Skeletal muscle tissue (tissue), 4 donors: ENCODE measurements around the gene TFB2M. TPM values are rescaled to one million over a fixed set of nuclear protein-coding genes. Genes with fewer than 3 reads are reported as not detected.

Source experiments
- H3K27ac ChIP-seq: one replicate; pipeline ENCODE4 v1.7.0; 2013; ENCODE audit warnings: mild to moderate bottlenecking, low read depth, low read length, inconsistent platforms
- H3K27me3 ChIP-seq, 3 donors: one replicate each; pipeline ENCODE4 v1.7.0; 2013; ENCODE audit warnings: low read length in 3 of 3; ENCODE audit not compliant: control insufficient read depth in 3 of 3, insufficient read depth in 3 of 3
- H3K36me3 ChIP-seq, 3 donors: one replicate each; pipeline ENCODE4 v1.7.0; 2013; ENCODE audit warnings: low read length in 3 of 3; ENCODE audit not compliant: control insufficient read depth in 3 of 3, insufficient read depth in 3 of 3
- H3K4me1 ChIP-seq, 3 donors: one replicate each; pipeline ENCODE4 v1.7.0; 2013; ENCODE audit warnings: low read length in 3 of 3, mild to moderate bottlenecking in 3 of 3; ENCODE audit not compliant: control insufficient read depth in 3 of 3, insufficient read depth in 3 of 3
- H3K4me3 ChIP-seq, 3 donors: one replicate each; pipeline ENCODE4 v1.7.0; 2013; ENCODE audit warnings: low read length in 3 of 3
- H3K9ac ChIP-seq, 3 donors: one replicate each; pipeline ENCODE4 v1.7.0; 2013; ENCODE audit warnings: low read length in 3 of 3, mild to moderate bottlenecking in 3 of 3, moderate library complexity in 2 of 3, low read depth in 1 of 3
- H3K9me3 ChIP-seq, 3 donors: one replicate each; pipeline ENCODE4 v1.7.0; 2013; ENCODE audit warnings: low read length in 3 of 3; ENCODE audit not compliant: control insufficient read depth in 3 of 3
- total RNA-seq: library from RNA; depleted of rRNA; stranded (reverse); fragments of >200 nt; gene quantifications from one replicate; pipeline ENCODE4 v1.2.3, GENCODE V29; 2014
- donor health status: Osteomylitis.

Gene TFB2M
- total RNA-seq, 1 donor from 2014 or later = 21.4 TPM

DNA sequence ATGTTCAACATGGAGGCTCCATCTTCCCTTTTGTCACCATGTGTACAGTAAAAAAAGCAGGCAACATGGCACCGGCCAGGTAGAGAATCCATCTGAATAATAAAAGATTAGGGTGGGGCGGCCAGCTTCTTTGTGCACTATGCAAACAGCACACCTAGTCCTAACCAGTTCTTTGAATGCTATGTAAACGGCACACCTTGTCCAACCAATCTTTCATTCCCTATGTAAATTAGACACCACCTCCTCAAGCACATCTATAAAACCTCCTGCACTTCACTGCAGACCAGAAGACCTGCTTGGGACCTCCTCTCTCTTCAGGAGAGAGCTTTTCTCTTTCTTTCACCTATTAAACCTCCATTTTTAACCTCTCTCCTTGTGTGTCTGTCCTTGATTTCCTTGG, 28.2 kb downstream of the TFB2M start:
- no peak overlapping the region for H3K9ac ChIP-seq
- no peak overlapping the region for H3K27ac ChIP-seq
- H3K9me3 ChIP-seq = no peaks in the 10 kb centered on the region
- no peaks in the 10 kb centered on the region for H3K4me1 ChIP-seq
- H3K36me3 ChIP-seq = peaks cover 4 to 25% (median 23%) of the 10 kb centered on the region in 3 donors
- H3K4me3 ChIP-seq = no peak overlapping the region
- no peaks in the 10 kb centered on the region for H3K27me3 ChIP-seq

DNA sequence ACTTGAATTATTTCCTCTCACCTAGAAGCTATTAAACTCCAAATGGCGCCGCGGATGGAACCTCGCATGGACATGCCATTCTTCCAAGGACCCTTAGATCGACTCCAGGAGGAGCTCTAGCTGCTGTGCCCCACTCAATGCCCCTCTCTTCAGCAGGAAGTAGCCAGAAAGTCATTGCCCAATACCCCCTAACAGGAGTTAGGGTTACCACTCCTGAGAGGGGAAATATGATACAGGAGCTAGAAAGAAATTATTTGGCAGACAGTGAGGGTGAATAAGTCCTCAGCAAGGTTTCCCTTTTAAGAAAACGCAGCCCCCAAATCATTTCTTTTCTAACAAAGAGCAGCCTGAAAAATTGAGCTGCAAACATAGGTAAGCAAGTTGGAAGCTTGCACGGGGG, 28.6 kb downstream of the TFB2M start:
- no peaks in the 10 kb centered on the region for H3K4me1 ChIP-seq
- no peaks in the 10 kb centered on the region for H3K9me3 ChIP-seq
- H3K9ac ChIP-seq = no peak overlapping the region
- no peak overlapping the region for H3K4me3 ChIP-seq
- peaks cover 3 to 23% (median 19%) of the 10 kb centered on the region in 3 donors for H3K36me3 ChIP-seq
- no peak overlapping the region for H3K27ac ChIP-seq
- H3K27me3 ChIP-seq = no peaks in the 10 kb centered on the region

DNA sequence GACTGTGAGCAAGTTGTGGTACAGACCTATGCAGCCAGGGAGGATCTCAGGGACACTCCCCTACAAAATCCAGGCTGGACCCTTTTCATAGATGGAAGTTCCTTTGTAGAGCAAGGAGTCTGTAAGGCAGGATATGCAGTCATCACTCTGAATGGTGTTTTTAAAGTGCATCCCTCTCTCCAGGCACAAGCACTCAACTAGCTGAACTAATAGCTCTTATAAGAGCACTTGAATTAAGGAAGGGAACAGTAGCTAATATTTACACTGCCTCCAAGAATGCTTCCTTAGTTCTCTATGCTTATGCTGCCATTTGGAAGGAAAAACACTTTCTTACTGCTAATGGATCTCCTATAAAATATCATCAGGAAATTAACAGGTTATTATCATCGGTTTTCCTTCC, 31.9 kb downstream of the TFB2M start:
- Histone ChIP-seq H3K27ac (no peak overlapping the region), H3K4me3 (no peak overlapping the region), H3K27me3 (no peaks in the 10 kb centered on the region), H3K36me3 (peaks cover 0 to 6% (median 0%) of the 10 kb centered on the region in 3 donors), H3K9me3 (peaks cover 0 to 3% (median 2%) of the 10 kb centered on the region in 3 donors), H3K9ac (no peak overlapping the region), H3K4me1 (no peaks in the 10 kb centered on the region)

DNA sequence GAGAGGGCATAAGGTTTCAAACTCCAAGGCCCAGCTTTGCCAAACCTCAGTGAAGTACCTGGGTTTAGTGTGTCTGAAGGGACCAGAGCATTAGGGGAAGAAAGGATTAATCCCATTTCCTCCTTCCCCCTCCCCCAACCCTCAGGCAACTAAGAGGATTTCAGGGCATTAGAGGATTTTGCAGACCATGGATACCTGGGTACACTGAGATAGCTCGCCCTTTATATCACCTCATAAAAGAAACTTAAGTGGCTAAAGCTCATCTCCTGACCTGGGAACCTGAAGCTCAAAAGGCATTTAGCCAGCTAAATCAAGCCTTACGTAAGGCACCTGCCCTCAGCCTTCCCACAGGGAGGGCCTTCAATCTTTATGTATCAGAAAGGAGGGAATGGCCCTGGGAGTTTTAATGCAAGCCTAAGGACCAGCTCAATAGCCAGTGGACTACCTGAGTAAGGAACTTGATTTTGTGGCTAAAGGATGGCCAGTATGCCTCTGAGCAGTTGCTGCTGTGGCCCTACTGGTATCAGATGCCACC, 32.6 kb downstream of the TFB2M start:
- Histone ChIP-seq H3K36me3 (no peaks in the 10 kb centered on the region), H3K9me3 (peaks cover 0 to 3% (median 2%) of the 10 kb centered on the region in 3 donors), H3K9ac (no peak overlapping the region), H3K4me3 (no peak overlapping the region), H3K27me3 (no peaks in the 10 kb centered on the region), H3K27ac (no peak overlapping the region), H3K4me1 (no peaks in the 10 kb centered on the region)

DNA sequence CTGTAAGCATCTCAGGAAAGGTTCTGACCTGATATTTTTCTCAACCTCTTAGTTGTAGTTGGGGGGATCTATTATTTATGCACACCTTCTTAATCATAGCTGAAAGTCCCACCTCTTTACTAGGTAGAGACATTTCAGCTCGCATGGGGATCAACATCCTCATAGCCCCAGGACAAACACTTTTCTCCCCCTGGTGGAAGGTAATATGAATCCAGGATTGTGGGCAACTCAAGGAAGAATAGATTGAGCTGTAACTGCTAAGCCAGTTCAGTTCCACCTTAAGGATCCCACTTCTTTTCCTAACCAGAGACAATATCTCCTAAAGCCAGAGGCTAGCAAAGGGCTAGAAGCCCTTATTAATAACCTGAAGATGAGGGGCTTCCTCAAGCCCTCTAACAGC, 33.5 kb downstream of the TFB2M start:
- no peak overlapping the region for H3K4me3 ChIP-seq
- H3K27me3 ChIP-seq = no peaks in the 10 kb centered on the region
- no peak overlapping the region for H3K9ac ChIP-seq
- no peak overlapping the region for H3K27ac ChIP-seq
- H3K9me3 ChIP-seq = peaks cover 0 to 3% (median 2%) of the 10 kb centered on the region in 3 donors
- H3K4me1 ChIP-seq = no peaks in the 10 kb centered on the region
- no peaks in the 10 kb centered on the region for H3K36me3 ChIP-seq

DNA sequence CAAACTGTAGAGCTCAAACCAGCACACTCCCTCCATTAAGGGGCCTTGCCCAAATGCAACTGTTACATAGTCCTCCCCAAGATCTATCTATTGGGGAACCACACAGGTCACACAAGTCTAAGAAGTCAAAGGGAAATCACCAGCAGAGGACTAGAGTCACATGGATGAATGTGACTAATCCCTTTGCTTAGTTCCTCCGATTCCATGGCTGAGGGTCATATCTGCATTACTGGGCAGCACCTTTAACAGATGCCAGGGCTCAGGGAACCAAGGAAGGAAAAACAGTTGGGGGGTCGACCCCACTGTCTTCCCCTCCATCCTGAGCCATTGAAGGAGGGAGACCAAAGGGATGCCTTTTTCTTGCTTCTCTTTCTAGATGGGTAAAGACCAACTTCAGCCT, 35.6 kb downstream of the TFB2M start:
- Histone ChIP-seq H3K36me3 (no peaks in the 10 kb centered on the region), H3K9ac (no peak overlapping the region), H3K27me3 (no peaks in the 10 kb centered on the region), H3K9me3 (peaks cover 0 to 3% (median 2%) of the 10 kb centered on the region in 3 donors), H3K4me3 (no peak overlapping the region), H3K4me1 (no peaks in the 10 kb centered on the region), H3K27ac (no peak overlapping the region)

DNA sequence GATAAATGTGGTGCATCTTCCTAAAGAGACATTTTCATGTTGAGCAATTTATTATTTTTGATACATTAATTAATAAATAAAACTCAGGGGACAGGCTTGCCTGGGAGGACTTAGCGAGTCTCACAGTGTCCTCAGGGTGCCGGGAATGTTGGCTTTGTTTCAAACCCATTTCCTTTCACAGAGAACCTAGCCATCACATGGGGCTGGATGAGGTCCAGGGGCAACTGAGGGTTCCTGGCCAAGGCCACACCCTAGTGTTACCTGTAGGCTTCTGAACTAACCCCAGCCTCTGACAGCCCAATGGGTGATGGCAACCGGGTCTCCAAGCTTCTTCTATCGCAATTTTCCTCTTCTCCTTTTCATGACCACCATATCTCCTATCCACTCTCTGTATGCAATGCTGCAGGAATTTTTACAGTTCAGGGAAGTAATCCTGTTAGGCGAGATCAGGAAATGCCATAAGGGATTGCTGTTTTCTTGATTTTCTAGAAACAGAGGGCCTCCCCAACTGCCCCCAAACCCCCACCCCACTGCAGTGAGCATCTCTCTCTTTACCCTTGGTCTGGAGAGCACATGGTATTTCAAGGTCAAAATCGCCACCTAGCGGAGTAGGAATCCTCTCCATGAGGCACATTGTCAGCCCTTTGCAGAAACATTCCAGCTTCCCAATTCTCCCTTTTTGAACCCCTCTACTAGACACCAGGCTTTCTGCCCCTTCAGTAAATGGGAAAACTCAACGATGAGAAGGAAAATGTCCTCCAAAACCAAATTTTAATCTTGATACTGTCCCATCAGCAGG, 36.9 kb downstream of the TFB2M start:
- Histone ChIP-seq H3K9ac (no peak overlapping the region), H3K4me1 (no peaks in the 10 kb centered on the region), H3K27ac (no peak overlapping the region), H3K4me3 (no peak overlapping the region), H3K9me3 (peaks cover 0 to 3% (median 2%) of the 10 kb centered on the region in 3 donors), H3K36me3 (no peaks in the 10 kb centered on the region), H3K27me3 (no peaks in the 10 kb centered on the region)

DNA sequence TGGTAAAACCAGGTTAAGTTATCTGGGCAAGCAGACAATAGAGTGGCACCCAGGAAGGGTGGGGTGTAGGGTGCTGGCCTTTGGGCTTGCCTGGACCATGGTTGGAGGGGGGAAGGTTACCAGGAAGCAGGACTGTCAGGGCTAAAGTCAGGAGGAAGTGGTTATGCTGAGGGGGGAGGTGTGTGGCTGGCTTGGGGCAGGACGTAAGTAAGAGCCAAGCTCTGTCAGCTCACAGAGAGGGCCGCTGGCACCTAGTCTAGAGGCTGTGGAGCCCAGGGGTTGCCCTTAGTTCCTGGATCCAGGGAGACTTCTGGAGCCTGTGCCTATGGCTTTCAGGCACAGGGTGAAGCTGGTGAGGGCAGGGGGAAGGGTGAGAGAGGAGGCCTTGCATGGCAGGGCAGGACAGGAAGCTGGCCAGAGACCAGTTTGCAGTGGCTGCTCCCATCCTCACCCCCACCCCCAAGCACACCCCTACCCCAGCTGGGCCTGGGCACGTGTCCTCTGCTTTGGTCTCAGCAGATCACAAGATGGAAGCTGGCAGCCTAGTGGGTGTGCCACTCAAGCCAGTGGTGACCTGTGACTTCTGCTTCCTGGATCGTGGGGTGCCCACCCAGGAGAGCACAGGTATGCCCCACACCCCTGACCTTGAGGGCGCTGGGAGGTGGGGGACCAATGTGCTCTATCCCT, 38.5 kb downstream of the TFB2M start:
- H3K27ac ChIP-seq = no peak overlapping the region

DNA sequence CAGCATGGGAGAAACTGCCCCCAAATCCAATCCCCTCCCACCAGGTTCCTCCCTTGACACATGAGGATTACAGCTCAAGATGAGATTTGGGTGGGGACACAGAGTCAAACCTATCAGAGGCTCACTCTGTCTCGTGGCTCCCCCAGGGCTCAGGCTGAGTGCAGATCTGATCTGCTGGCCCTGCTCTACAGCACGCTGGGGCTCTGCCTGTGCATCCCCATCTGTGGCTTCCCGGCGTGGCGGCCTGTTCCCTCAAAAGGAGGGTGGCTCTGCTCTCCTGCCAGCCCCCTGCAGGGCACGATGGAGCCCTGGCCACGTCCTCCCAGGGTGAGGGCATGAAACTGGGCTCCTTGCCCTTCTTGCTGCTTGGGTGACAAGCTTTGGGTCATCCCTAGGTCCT, 39.1 kb downstream of the TFB2M start:
- H3K9me3 ChIP-seq = peaks cover 0 to 3% (median 2%) of the 10 kb centered on the region in 3 donors
- no peaks in the 10 kb centered on the region for H3K4me1 ChIP-seq
- no peaks in the 10 kb centered on the region for H3K27me3 ChIP-seq
- no peak overlapping the region for H3K9ac ChIP-seq
- H3K36me3 ChIP-seq = no peaks in the 10 kb centered on the region
- no peak overlapping the region for H3K27ac ChIP-seq
- H3K4me3 ChIP-seq = no peak overlapping the region

More for the DNA sequence above, 38.5 kb downstream of the TFB2M start:
- Histone ChIP-seq H3K9me3 (peaks cover 0 to 3% (median 2%) of the 10 kb centered on the region in 3 donors), H3K27me3 (no peaks in the 10 kb centered on the region), H3K4me1 (no peaks in the 10 kb centered on the region), H3K4me3 (no peak overlapping the region), H3K9ac (no peak overlapping the region), H3K36me3 (no peaks in the 10 kb centered on the region)

DNA sequence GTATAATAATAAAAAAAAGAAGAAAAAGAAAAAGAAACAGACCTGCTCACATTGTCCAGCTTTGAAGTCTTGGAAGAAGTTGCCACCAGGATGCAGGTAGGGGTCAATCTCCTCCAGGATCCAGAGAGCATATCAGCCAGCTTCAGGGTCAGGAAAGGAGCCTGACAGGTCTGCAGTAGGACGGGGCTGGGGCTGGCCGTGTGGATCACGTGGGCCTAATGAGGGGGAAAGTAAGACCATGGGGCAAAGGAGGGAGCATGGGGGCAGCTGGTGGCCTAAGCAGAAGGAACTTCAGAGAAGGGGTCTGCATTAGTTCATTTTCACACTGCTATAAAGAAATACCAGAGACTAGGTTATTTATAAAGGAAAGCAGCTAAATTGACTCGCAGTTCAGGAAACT, 39.7 kb downstream of the TFB2M start:
- no peak overlapping the region for H3K27ac ChIP-seq

More for the DNA sequence above, 39.7 kb downstream of the TFB2M start:
- H3K9ac ChIP-seq = no peak overlapping the region
- no peaks in the 10 kb centered on the region for H3K36me3 ChIP-seq
- no peak overlapping the region for H3K4me3 ChIP-seq
- H3K4me1 ChIP-seq = no peaks in the 10 kb centered on the region
- H3K9me3 ChIP-seq = peaks cover 0 to 3% (median 2%) of the 10 kb centered on the region in 3 donors
- H3K27me3 ChIP-seq = no peaks in the 10 kb centered on the region
